WTC11 (cell line): ENCODE measurements around the gene LGALS16. TPM values are rescaled to one million over a fixed set of nuclear protein-coding genes. Genes with fewer than 3 reads are reported as not detected.

Experiments
- ATAC-seq: fragments of 200-7000 bp; cut with Tn5 transposase; 2 replicates; pipeline ENCODE4 v1.10.0; 2021; ENCODE audit warnings: mild to moderate bottlenecking, moderate library complexity
- CTCF ChIA-PET: fragments of 300-600 bp; sonication (Branson Sonifier 250); formaldehyde crosslinking; loops from one replicate; lab custom pipeline; 2021; ENCODE audit warnings: antibody characterized with exemption; lab: Charles Lee
- POLR2A ChIA-PET: fragments of 350-600 bp; sonication (Branson Sonifier 250); formaldehyde crosslinking; loops from one replicate; lab custom pipeline; 2021; ENCODE audit warnings: antibody characterized with exemption; lab: Charles Lee
- DNase-seq: peaks from one replicate; pipeline ENCODE4 v3.0.0; 2021; ENCODE audit warnings: low spot score
- H3K27ac Mint-ChIP-seq: 2 replicates; pipeline ENCODE4 v1.8.0; 2021; ENCODE audit warnings: mixed read lengths
- H3K27me3 Mint-ChIP-seq: 2 replicates; pipeline ENCODE4 v1.8.0; 2021; ENCODE audit warnings: low read depth, mild to moderate bottlenecking, moderate library complexity, mixed read lengths
- H3K36me3 Mint-ChIP-seq: 2 replicates; pipeline ENCODE4 v1.8.0; 2021; ENCODE audit warnings: mixed read lengths
- H3K4me1 Mint-ChIP-seq: 2 replicates; pipeline ENCODE4 v1.8.0; 2022; ENCODE audit warnings: mixed read lengths
- H3K4me3 Mint-ChIP-seq: 2 replicates; pipeline ENCODE4 v1.8.0; 2021; ENCODE audit warnings: mild to moderate bottlenecking, moderate library complexity, mixed read lengths
- H3K9me3 Mint-ChIP-seq: 2 replicates; pipeline ENCODE4 v1.8.0; 2021; ENCODE audit warnings: mixed read lengths
- CREB1 ChIP-seq: sonication (generic); formaldehyde crosslinking; IDR thresholded peaks from 2 replicates; pipeline ENCODE4 v1.8.0; 2023; ENCODE audit warnings: mild to moderate bottlenecking, missing genetic modification reagents
- E2F5 ChIP-seq: sonication (generic); formaldehyde crosslinking; IDR thresholded peaks from 2 replicates; pipeline ENCODE4 v1.8.1; 2022; ENCODE audit warnings: mild to moderate bottlenecking, moderate library complexity, missing genetic modification reagents
- EMX1 ChIP-seq: fragments of 250-450 bp; sonication (Bioruptor Pico); IDR thresholded peaks from 2 replicates; pipeline ENCODE4 v1.8.0; 2021; ENCODE audit warnings: mild to moderate bottlenecking
- ETV6 ChIP-seq: sonication (generic); formaldehyde crosslinking; IDR thresholded peaks from 2 replicates; pipeline ENCODE4 v1.8.1; 2022; ENCODE audit warnings: mild to moderate bottlenecking, missing genetic modification reagents
- FOXP1 ChIP-seq: sonication (generic); formaldehyde crosslinking; IDR thresholded peaks from 2 replicates; pipeline ENCODE4 v1.8.0; 2022; ENCODE audit warnings: missing genetic modification reagents, mild to moderate bottlenecking, moderate library complexity, borderline replicate concordance
- MAX ChIP-seq: sonication (generic); formaldehyde crosslinking; IDR thresholded peaks from 2 replicates; pipeline ENCODE4 v1.8.0; 2022; ENCODE audit warnings: mild to moderate bottlenecking, missing genetic modification reagents
- NR3C1 ChIP-seq: sonication (generic); formaldehyde crosslinking; conservative IDR thresholded peaks from 2 replicates; pipeline ENCODE4 v1.8.1; 2023; ENCODE audit warnings: low read depth, mild to moderate bottlenecking, missing genetic modification reagents
- ZNF232 ChIP-seq: sonication (generic); formaldehyde crosslinking; IDR thresholded peaks from 2 replicates; pipeline ENCODE4 v1.8.0; 2022; ENCODE audit warnings: mild to moderate bottlenecking, missing genetic modification reagents
- ZNF425 ChIP-seq: fragments of 250-450 bp; sonication (Bioruptor Pico); conservative IDR thresholded peaks from 2 replicates; pipeline ENCODE4 v1.9.0; 2021; ENCODE audit warnings: mild to moderate bottlenecking
- ZNF512 ChIP-seq: sonication (generic); formaldehyde crosslinking; IDR thresholded peaks from 2 replicates; pipeline ENCODE4 v1.8.1; 2022; ENCODE audit warnings: missing genetic modification reagents, borderline replicate concordance
- total RNA-seq: library from RNA; stranded (reverse); gene quantifications from 3 replicates; pipeline ENCODE4 v1.2.3, GENCODE V29; 2021
- TF ChIP-seq, protein P1 (sequence below): fragments of 250-450 bp; sonication (Bioruptor Pico); IDR thresholded peaks from 2 replicates; pipeline ENCODE4 v1.8.0; 2021; ENCODE audit warnings: mild to moderate bottlenecking
- TF ChIP-seq, protein P2 (sequence below): sonication (generic); formaldehyde crosslinking; conservative IDR thresholded peaks from 2 replicates; pipeline ENCODE4 v1.8.1; 2023; ENCODE audit warnings: mild to moderate bottlenecking, low read depth, missing genetic modification reagents, moderate library complexity

LGALS16 gene
- total RNA-seq, 1 experiment from 2014 or later = not detected

GRCh38 chr19:39641773-39642172 lies 13.9 kb upstream of the LGALS16 start (continued):
- TF ChIP-seq ZNF425 (no peak), MAX (CRISPR knock-in tag) (no peak)
- TF ChIP-seq, protein P1, sequence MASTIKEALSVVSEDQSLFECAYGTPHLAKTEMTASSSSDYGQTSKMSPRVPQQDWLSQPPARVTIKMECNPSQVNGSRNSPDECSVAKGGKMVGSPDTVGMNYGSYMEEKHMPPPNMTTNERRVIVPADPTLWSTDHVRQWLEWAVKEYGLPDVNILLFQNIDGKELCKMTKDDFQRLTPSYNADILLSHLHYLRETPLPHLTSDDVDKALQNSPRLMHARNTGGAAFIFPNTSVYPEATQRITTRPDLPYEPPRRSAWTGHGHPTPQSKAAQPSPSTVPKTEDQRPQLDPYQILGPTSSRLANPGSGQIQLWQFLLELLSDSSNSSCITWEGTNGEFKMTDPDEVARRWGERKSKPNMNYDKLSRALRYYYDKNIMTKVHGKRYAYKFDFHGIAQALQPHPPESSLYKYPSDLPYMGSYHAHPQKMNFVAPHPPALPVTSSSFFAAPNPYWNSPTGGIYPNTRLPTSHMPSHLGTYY (CRISPR knock-in tag) = no peak
- TF ChIP-seq, protein P2, sequence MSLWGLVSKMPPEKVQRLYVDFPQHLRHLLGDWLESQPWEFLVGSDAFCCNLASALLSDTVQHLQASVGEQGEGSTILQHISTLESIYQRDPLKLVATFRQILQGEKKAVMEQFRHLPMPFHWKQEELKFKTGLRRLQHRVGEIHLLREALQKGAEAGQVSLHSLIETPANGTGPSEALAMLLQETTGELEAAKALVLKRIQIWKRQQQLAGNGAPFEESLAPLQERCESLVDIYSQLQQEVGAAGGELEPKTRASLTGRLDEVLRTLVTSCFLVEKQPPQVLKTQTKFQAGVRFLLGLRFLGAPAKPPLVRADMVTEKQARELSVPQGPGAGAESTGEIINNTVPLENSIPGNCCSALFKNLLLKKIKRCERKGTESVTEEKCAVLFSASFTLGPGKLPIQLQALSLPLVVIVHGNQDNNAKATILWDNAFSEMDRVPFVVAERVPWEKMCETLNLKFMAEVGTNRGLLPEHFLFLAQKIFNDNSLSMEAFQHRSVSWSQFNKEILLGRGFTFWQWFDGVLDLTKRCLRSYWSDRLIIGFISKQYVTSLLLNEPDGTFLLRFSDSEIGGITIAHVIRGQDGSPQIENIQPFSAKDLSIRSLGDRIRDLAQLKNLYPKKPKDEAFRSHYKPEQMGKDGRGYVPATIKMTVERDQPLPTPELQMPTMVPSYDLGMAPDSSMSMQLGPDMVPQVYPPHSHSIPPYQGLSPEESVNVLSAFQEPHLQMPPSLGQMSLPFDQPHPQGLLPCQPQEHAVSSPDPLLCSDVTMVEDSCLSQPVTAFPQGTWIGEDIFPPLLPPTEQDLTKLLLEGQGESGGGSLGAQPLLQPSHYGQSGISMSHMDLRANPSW = no peak

GRCh38 chr19:39643591-39643990 lies 12.1 kb upstream of the LGALS16 start:
- H3K9me3 Mint-ChIP-seq = no peaks in the 10 kb centered on the region
- no peaks in the 10 kb centered on the region for H3K36me3 Mint-ChIP-seq
- no peaks in the 10 kb centered on the region for H3K4me1 Mint-ChIP-seq
- TF ChIP-seq ZNF425 = no peak
- no peak for TF ChIP-seq NR3C1 (CRISPR knock-in tag)
- TF ChIP-seq ZNF512 = no peak
- no peak for TF ChIP-seq EMX1 (CRISPR knock-in tag)
- no peak for TF ChIP-seq CREB1
- no peak for TF ChIP-seq FOXP1 (CRISPR knock-in tag)
- no peak for TF ChIP-seq ETV6 (CRISPR knock-in tag)
- TF ChIP-seq ZNF232 = no peak
- TF ChIP-seq E2F5 (CRISPR knock-in tag) = no peak
- peaks cover 61% of the 10 kb centered on the region for H3K27me3 Mint-ChIP-seq
- no peak overlapping the region for H3K4me3 Mint-ChIP-seq
- no peak for DNase-seq
- ChIA-PET POLR2A (no interaction called here), CTCF (no interaction called here)
- no peak for ATAC-seq
- no peak overlapping the region for H3K27ac Mint-ChIP-seq
